SKM-1 (cell line): ENCODE measurements around the gene DIO2.

Source experiments
- DNase-seq: peaks from one replicate; lab custom pipeline; 2025; ENCODE audit not compliant: unreplicated experiment; lab: John Stamatoyannopoulos, UW

DIO2 gene

DNA sequence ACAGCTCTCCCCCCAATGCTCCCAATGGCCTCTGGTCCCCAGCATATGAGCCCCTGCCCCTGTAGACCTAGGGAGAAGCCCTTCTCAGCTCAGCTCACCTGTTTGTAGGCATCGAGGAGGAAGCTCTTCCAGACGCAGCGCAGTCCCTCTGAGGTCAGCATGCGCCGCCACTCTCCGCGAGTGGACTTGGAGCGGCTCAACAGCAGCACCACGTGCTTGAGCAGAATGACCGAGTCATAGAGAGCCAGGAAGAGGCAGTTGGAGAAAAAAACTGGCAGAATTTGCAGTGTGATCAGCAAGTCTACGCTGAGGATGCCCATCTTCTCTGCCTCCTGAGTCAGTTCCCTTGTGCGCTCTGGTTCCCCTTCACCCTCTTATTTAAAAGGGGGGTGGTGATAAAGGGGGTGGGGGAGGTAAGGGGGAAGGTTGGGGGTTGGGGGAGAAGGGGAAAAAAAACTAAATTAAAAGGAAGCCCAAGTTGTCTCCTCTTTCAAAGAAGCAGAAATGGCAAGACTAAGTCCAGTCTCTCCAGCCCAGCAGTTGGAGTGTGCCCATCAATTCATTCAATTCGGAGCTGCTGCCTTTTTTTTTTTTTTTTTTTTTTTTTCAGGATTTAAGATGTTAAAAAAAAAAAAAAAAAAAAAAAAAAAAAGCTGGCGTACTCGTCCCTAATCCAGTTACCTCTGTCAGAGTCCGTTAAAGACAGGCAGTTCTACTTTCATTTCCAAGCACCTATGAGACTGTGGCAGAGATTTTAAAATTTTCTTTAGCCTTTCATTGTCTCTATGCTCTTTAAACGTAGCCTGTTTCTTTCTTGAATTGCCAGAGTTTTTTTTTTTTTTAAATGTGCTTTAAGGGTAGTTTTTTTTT lies at the start of gene DIO2:
Gene DIO2, minus strand, starts transcription at position 352 of the 870 bp plus-strand sequence. Its CDS starts 32 bp downstream, at position 320.
- DNase-seq: no peak

DNA sequence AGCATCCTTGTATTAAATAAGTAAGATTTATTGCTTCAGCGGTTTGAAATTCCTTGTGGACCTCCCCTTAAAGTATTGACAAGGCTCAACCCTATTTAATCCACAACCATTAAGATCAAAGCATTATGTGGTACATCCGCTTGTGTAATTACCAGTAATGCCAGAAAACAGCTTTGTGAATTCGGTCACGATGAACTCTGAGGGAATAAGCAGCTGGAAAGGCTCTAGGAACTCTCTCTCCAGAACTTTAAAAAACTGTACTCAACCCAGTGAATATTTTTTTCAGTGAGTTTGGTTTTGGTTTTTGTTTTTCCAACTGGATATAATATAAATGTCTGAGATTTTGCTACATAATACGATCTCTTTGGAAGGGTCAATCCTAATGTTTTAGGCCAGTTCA lies 49.3 kb upstream of the DIO2 start:
- DNase-seq: no peak

GRCh38 chr14:80239631-80240030 lies 28.3 kb upstream of the DIO2 start:
- no peak for DNase-seq

- no peak for DNase-seq
Measured at GRCh38 chr14:80237143-80237542, 25.8 kb upstream of the DIO2 start.

- DNase-seq: no peak
Measured at GRCh38 chr14:80233470-80234089, 22.3 kb upstream of the DIO2 start.

DNA sequence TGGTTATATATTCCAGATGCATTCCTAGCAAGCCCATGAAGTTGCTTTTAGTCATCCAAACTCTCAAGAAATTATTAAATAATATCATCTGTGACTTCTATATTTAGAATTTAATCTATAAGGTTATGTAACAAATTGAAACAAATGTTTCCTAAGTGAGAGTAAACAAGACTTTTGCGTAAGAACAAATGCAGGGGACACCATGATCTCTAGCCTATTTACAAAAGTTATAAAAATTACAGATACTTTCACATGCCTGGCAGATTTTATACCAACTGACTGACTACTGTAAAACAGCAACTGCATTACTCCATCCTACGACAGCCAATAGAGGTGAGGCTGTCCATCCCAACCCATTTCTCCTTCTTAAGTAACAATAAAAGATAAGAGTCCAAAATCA lies 20.4 kb upstream of the DIO2 start:
- no peak for DNase-seq

- no peak for DNase-seq
Measured at GRCh38 chr14:80223696-80224465, 12.6 kb upstream of the DIO2 start.

DNA sequence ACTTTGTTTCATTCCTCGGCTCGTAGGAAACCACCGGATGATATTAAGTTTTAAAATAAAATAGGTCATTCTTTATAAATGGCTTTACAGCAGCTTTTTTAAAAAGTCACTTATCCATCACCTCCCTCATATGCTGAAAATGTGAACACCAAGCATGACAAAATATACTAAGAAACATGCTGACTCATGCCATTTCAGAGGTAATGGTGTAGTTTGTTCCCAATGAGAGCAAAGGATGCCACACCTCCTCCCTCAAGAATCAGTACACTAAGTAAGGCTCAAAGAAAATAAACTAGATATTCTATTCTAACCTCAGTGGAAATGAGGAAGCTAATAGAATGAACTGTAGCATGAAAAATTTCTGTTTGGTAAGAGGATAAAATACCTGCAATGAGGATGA lies 5.5 kb upstream of the DIO2 start:
- DNase-seq: no peak

DNA sequence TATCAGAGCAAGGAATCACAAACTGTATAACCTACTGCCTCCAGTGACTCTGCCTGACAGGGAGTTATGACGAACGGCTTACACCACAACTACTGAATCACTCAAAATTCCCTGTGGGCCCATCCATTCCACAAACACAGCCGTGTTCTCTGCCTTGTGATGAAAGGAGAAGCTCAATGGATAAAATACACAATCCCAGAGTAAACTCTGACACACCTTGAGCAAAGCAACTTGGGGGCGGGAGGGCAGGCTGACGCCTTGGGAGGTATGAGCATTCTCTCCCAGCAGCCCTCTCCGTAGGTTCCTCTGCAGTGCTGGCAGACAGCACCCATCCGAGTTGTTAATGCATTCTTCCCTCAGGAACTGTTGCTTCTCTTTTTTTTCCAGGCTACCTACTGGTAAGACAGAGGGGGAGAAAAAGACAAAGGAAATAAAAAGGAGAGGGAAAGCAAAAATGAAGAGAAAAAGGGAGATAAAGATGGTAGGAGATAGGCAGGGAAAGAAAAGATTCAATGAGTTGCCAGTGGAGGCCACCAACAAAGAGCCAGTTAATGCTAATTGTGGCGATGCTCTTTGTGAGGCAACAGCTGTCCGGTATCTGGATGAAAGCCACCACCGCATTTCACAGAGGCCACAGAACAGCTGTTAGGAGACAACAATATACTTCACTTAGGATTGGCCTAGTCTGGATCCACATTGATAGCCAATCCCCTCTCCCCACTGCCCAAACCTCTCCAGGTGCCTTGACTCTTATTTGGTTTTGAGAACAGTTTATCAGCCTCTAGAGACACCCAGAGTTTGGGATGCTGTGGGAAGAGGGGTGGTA lies 4.7 kb upstream of the DIO2 start:
- DNase-seq: no peak

- DNase-seq: no peak
Measured at GRCh38 chr14:80215081-80215480, 3.8 kb upstream of the DIO2 start.

DNA sequence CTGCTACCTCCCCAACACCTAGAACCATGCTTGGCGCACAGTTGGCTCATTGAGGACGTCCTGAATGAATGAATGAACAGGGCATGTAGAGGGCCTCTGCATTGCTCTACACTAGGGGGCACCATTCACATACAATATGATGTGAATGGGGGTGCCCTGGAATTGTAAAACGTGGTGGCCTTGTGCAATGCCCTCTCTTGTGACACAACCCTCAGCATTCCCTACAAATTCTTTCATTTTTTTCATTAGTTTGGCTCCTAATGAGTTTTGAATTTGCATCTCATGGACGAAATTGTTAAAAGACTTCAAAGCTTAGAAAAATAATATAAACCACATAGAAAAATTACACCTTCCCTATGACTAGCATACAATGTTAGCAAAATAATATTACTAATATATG lies 2.3 kb upstream of the DIO2 start:
- DNase-seq: no peak

DNA sequence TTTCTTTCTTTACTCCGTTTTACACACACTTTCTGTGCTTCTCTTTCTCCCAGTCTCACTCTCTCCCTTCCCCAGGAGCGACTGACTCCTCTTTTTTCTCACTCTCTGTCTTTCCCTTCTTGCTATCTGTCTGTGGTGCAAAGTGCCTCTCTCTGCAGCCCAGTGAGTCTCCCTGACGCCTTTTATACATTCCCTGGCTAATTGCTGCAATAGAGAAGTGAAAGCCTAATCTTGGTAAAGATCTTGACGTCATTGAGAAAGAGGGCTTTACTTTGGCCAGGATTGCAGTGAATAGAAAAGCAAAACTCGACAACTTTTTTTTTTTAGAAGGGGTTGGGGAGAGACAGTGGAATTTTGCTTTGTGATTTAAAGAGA lies 706 bp upstream of the DIO2 start:
- no peak for DNase-seq

DNA sequence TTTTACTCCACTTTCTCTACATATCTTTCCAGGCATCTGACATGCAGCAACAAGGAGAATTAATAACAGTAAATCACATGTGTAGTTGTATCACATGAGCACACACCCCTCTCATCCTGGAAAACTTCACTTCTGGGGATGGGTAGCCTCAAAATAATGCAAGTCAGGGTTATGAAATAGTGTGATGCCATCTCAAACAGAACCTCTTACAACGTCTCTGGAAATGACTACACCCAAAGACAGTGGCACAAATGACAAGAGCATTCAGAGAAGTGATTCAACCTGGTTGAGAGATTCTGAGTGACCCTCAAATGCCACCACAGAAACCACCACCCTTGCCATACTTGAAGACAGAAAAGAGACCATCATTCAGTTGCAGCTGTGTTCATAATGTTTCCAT lies 2.8 kb downstream of the DIO2 start:
- DNase-seq: no peak

- no peak for DNase-seq
Measured at GRCh38 chr14:80206351-80207080, 4.8 kb downstream of the DIO2 start.

GRCh38 chr14:80202888-80203562 lies 8.3 kb downstream of the DIO2 start:
- no peak for DNase-seq

DNA sequence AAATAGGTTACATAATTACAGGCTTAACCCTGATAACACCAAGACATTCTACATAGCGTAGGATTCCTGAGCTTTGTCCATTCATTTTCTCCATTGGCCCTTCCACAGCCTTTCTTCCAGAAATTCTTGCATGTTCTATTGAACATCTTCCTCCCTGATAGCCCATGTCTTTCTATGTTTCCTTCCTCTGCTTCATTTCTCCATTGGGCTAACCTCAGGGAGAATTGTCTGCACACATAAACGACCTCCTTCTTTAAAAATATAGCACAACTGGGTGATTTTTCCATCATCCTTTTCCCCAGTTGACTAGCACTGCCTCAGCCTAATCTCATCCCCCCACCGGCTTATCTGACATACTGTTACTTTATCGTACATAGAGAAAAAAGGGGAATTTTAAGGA lies 11.2 kb downstream of the DIO2 start:
- no peak for DNase-seq

GRCh38 chr14:80188571-80188970 lies 22.7 kb downstream of the DIO2 start:
- DNase-seq: no peak

DNA sequence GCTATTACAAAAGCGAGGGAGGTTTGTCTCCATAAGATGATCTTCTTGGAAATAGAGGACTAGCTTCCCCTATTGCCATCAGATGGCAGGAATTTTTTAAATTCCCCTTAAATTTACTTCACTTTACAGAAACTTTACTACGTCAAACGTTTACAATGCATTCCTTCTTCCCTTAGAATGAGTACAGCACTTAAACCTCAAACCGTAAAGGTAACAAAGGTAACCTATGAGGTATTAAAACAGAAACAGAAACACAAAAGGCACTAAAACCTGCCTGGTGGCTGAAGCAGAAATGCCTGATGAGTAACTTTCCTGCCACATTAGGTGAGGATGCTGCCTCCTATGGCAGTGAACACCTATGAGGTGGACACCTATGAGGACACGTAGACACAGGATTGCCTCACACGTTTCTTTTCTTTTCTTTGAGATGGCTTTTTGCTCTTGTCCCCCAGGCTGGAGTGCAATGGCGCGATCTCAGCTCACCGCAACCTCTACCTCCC lies 25.0 kb downstream of the DIO2 start:
- DNase-seq: no peak

DNA sequence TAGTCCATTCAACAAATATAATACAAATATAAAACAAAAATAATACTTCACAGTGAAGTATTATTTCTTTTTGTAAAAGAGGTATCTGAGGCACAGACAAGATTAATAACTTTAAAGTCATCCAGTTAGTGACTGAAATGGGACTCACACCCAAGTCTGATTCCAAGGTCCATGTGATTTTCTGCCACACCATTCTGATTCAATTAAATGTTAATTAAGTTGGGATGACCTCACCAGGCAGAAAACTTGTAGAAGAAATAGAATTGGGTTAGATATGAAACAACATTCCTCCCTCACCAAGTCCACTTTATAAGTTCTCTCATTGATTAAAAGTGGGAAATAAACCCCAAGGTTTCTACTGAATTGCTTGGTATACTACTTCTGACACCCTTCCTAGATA lies 34.4 kb downstream of the DIO2 start:
- DNase-seq: no peak
